Left renal pelvis (tissue), 4 donors: ENCODE data around the gene DRC3. TPM values are rescaled to one million over a fixed set of nuclear protein-coding genes. Genes with fewer than 3 reads are reported as not detected.

Source experiments
- DNase-seq, 4 donors: peaks; one replicate each; pipeline ENCODE4 v3.0.0-alpha.2; 2013; ENCODE audit warnings: low read depth in 4 of 4, low spot score in 3 of 4
- polyA plus RNA-seq, 4 donors: library from polyadenylated mRNA; unstranded; fragments of 120-200 nt; gene quantifications; one replicate each; pipeline ENCODE4 v1.2.1, GENCODE V29; 2013; ENCODE audit not compliant: insufficient read length in 4 of 4

The DRC3 gene
- polyA plus RNA-seq, 4 donors = 4.7 to 24.6 (median 13.5) TPM

DNA sequence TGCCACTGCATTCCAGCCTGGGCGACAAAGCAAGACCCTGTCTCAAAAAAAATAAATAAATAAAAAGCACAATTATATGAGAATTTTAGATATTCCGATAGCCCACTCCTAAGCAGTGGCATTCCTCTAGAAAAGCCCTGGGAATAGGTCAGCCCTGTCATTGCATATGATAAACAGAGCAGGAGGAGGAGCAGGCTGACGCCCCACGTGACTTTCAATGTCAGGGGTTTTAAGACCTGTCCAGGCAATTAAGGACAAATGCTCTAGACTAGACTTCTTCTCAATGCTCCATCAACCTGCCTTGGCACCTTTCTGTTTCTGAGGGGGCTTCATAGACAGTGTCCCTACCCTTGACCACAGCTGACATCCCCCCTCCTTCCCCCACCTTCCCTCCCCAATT, 8.0 kb upstream of the DRC3 start:
- DNase-seq = no peak

GRCh38 chr17:17965152-17965721, 7.4 kb upstream of the DRC3 start:
- DNase-seq = no peak

DNA sequence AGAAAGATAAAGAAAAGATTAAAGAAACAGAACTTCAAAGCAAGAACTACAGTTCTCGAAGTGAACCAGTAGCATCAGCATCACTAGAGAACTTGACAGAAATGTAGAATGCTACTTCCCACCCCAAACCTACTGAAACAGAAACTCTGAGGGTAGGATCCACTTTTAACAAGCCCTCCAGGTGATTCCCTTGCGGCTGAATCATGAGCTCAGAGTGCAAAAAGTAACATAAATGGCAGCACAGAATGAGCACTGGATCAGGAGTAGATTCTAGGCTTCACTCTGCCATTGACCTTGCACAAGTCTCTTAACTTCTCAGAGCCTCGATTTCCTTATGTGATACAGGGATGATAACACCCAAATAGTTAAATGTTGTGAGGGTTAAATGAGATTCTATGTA, 6.3 kb upstream of the DRC3 start:
- no peak for DNase-seq

- DNase-seq = no peak
These were observed 1.8 kb upstream of the DRC3 start for GRCh38 chr17:17970699-17971430.

GRCh38 chr17:17971431-17972125, 1.1 kb upstream of the DRC3 start:
- DNase-seq = no peak

- DNase-seq = no peak
These were observed 241 bp downstream of the DRC3 start for GRCh38 chr17:17972952-17973254.

DNA sequence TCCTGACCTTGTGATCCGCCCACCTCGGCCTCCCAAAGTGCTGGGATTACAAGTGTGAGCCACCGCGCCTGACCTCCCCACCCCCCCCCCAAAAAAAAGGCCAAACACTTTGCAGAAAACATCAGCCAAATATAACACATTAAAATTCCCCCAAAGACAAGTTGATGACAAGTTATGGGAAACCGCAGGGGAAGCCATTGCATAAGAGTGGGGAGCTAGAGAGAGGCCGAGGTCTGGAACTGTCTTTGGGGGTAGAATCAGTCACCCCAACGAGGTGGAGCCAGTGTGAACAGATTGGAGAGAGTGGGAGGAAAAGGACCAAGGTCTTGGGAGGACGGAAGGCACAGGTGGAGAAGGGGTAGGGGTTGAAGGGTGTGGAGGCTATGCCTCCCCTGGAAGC, 2.8 kb downstream of the DRC3 start:
- DNase-seq = no peak

DNA sequence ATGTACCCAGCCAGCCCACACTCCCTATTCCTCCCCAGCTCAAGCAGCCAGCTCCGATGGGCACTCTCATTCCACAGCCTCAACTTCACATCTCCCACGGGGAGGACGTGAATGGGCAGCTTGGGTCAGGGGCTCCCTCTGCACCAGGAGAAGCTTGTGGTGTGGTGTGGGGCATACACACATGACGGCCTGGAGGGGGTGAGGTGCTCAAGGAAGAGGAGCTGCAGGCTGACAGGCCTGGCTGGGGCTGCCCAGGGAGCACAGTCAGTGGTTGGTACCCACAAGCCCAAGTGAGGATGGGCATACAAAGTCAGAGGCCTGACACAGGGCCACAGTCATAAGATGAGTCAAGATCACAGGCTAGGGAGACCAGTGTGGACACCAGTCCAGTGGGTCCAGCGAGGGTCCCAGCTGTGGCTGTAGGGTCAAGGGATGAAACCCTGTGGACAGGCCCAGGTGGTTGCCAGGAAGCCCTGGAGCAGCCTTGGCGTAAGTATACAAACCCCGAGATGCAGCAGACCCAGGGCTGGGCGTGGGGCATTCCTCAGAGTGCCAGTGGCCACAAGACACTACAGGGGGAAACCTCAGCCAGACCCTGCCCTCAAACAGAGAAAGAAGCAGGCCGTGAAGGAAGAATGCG, 4.4 kb downstream of the DRC3 start:
- DNase-seq = no peak

GRCh38 chr17:17978481-17979424, 6.1 kb downstream of the DRC3 start:
- DNase-seq = no peak

GRCh38 chr17:17979778-17980177, 7.1 kb downstream of the DRC3 start:
- DNase-seq = no peak

GRCh38 chr17:17981330-17981729, 8.7 kb downstream of the DRC3 start:
- no peak for DNase-seq

GRCh38 chr17:17982801-17983200, 10.1 kb downstream of the DRC3 start:
- DNase-seq = no peak

GRCh38 chr17:17983376-17983775, 10.7 kb downstream of the DRC3 start:
- no peak for DNase-seq

DNA sequence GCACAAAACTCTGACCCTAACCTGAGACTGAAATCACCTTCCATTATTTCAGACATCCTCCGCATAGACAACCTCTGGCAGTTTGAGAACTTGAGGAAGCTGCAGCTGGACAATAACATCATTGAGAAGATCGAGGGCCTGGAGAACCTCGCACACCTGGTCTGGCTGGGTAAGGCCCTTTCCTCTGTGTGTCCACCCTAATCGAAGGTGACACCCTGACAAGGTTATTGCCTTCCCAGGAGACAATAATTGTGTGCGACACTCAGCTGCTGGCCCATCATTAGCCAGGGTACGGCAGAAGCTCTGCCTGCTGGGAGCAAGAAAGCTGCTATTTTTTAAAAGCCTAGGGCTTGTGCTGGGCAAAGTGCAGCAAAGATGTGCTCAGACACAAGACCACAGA, 11.1 kb downstream of the DRC3 start:
- no peak for DNase-seq

- DNase-seq = no peak
These were observed 12.5 kb downstream of the DRC3 start for GRCh38 chr17:17985153-17985552.

GRCh38 chr17:17985555-17985954, 12.9 kb downstream of the DRC3 start:
- no peak for DNase-seq

- no peak for DNase-seq
These were observed 14.7 kb downstream of the DRC3 start for GRCh38 chr17:17987187-17987896.

GRCh38 chr17:17987901-17988300, 15.2 kb downstream of the DRC3 start:
- no peak for DNase-seq

DNA sequence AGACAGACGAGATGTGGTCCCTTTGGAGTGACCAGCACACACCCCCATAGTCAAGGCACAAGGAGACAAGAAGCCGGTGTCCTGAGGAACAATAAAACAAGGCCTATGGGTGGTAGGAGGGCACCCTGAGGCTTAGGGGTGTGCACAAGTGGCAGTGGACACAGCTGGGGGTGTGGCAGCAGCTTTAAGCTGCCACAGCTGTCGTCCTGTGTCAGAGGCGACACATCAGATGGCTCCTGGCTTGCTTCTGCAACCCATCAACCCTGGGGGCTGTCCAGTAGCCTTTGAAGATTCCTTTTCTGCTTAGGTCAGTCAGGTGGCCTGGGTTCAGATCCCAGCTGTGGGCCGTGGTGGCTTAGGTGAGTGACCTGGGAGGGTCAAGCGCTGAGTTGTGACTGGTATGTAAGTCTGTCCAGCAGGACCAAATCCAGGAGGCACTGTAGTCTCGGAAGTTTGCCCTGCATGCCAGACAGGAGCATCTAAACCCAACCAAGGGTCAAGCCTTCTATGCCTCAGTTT, 15.8 kb downstream of the DRC3 start:
- no peak for DNase-seq

DNA sequence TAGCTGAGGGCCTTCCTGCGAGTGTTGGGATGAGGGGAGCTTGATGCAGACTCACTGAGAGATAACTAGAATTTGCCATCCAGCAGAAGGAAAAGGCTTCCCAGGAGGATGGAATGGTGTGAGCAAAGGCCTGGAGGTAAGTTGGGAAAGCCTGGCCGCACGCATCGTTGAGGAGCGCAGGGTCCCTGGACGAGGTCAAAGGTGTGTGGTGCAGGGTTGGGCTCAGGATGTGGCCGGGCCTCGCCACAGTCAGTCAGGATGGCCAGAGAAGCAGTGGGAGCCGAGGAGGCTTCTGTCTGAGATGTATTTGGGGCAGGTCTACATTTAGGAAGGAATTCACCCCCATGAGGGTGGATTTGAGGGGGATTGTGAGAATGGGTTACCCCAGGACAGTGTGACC, 16.4 kb downstream of the DRC3 start:
- DNase-seq = no peak
